Mesenchymal stem cell (in vitro differentiated cells and primary cell): ENCODE measurements around the gene NRAS.

Source experiments
- DNase-seq: peaks from one replicate; pipeline ENCODE4 v3.0.0-alpha.2; 2013
- H2AFZ ChIP-seq: one replicate; pipeline ENCODE4 v1.6.1; 2013; ENCODE audit warnings: low read depth, mild to moderate bottlenecking, control low read depth, inconsistent platforms, low read length, moderate library complexity
- H2AK5ac ChIP-seq: 2 replicates; pipeline ENCODE4 v1.6.1; 2013; ENCODE audit warnings: low read length, moderate library complexity, mild to moderate bottlenecking, inconsistent platforms; ENCODE audit not compliant: severe bottlenecking
- H2BK120ac ChIP-seq: one replicate; pipeline ENCODE4 v1.6.1; 2013; ENCODE audit warnings: low read depth, mild to moderate bottlenecking, inconsistent platforms, low read length, moderate library complexity
- H2BK12ac ChIP-seq, 2 experiments: one replicate each; pipeline ENCODE4 v1.6.1; 2013; ENCODE audit warnings: inconsistent platforms in 2 of 2, low read length in 2 of 2, mild to moderate bottlenecking in 2 of 2, moderate library complexity in 2 of 2, control low read depth in 1 of 2
- H2BK15ac ChIP-seq: one replicate; pipeline ENCODE4 v1.6.1; 2013; ENCODE audit warnings: mild to moderate bottlenecking, low read depth, inconsistent platforms; ENCODE audit not compliant: poor library complexity, severe bottlenecking
- H2BK5ac ChIP-seq: 2 replicates; pipeline ENCODE4 v1.6.1; 2013; ENCODE audit warnings: low read depth, mild to moderate bottlenecking, low read length, control low read depth, inconsistent platforms; ENCODE audit not compliant: poor library complexity, severe bottlenecking
- H3K14ac ChIP-seq, 2 experiments: one replicate each; pipeline ENCODE4 v1.6.1; 2013; ENCODE audit warnings: inconsistent platforms in 2 of 2, low read length in 2 of 2, control low read depth in 1 of 2, mild to moderate bottlenecking in 1 of 2, moderate library complexity in 1 of 2
- H3K18ac ChIP-seq, 2 experiments: one replicate each; pipeline ENCODE4 v1.6.1; 2013; ENCODE audit warnings: inconsistent platforms in 2 of 2, low read length in 2 of 2, control low read depth in 1 of 2, low read depth in 1 of 2, mild to moderate bottlenecking in 1 of 2
- H3K23ac ChIP-seq, 2 experiments: one replicate each; pipeline ENCODE4 v1.6.1; 2013; ENCODE audit warnings: inconsistent platforms in 2 of 2, low read length in 2 of 2, mild to moderate bottlenecking in 2 of 2, moderate library complexity in 2 of 2, control low read depth in 1 of 2
- H3K27ac ChIP-seq: 2 replicates; pipeline ENCODE4 v1.5.1; 2013; ENCODE audit warnings: mild to moderate bottlenecking, moderate library complexity, low read length, control low read depth, inconsistent platforms; ENCODE audit not compliant: poor library complexity, severe bottlenecking
- H3K27me3 ChIP-seq, 2 experiments: 2 replicates each; pipeline versions ENCODE4 v1.6.1 to v1.7.0; 2013; ENCODE audit warnings: low read length in 2 of 2, mild to moderate bottlenecking in 2 of 2, moderate library complexity in 2 of 2, control low read depth in 1 of 2, inconsistent platforms in 1 of 2; ENCODE audit not compliant: control insufficient read depth in 1 of 2, insufficient read depth in 1 of 2
- H3K36me3 ChIP-seq, 2 experiments: 2 replicates each; pipeline versions ENCODE4 v1.6.1 to v1.7.0; 2013; ENCODE audit warnings: low read length in 2 of 2, control low read depth in 1 of 2, inconsistent platforms in 1 of 2, low read depth in 1 of 2, mild to moderate bottlenecking in 1 of 2; ENCODE audit not compliant: insufficient read depth in 2 of 2, control insufficient read depth in 1 of 2
- H3K4ac ChIP-seq, 2 experiments: one replicate each; pipeline ENCODE4 v1.6.1; 2013; ENCODE audit warnings: inconsistent platforms in 2 of 2, low read length in 2 of 2, mild to moderate bottlenecking in 2 of 2, moderate library complexity in 2 of 2, control low read depth in 1 of 2, low read depth in 1 of 2
- H3K4me1 ChIP-seq: 2 replicates; pipeline ENCODE4 v1.6.1; 2013; ENCODE audit warnings: low read depth, low read length, control low read depth; ENCODE audit not compliant: control insufficient read depth, insufficient read depth
- H3K4me2 ChIP-seq: 2 replicates; pipeline ENCODE4 v1.6.1; 2013; ENCODE audit warnings: low read length, mild to moderate bottlenecking, inconsistent platforms; ENCODE audit not compliant: poor library complexity, severe bottlenecking
- H3K4me3 ChIP-seq, 2 experiments: 2 replicates each; pipeline versions ENCODE4 v1.5.1 to v1.7.0; 2013; ENCODE audit warnings: low read length in 2 of 2, mild to moderate bottlenecking in 2 of 2, control low read depth in 1 of 2, low read depth in 1 of 2; ENCODE audit not compliant: insufficient read depth in 1 of 2
- H3K79me1 ChIP-seq: replicated peaks from 2 replicates; pipeline ENCODE4 v1.6.1; 2013; ENCODE audit warnings: mild to moderate bottlenecking, control low read depth, low read length, inconsistent platforms; ENCODE audit not compliant: poor library complexity, severe bottlenecking
- H3K9ac ChIP-seq: 2 replicates; pipeline ENCODE4 v1.7.0; 2013; ENCODE audit warnings: mild to moderate bottlenecking, low read length, moderate library complexity
- H3K9me3 ChIP-seq: 2 replicates; pipeline ENCODE4 v1.7.0; 2013; ENCODE audit warnings: mild to moderate bottlenecking, low read length; ENCODE audit not compliant: control insufficient read depth
- H4K8ac ChIP-seq: one replicate; pipeline ENCODE4 v1.6.1; 2013; ENCODE audit warnings: inconsistent platforms, mild to moderate bottlenecking, low read length, moderate library complexity
- H4K91ac ChIP-seq: one replicate; pipeline ENCODE4 v1.6.1; 2013; ENCODE audit warnings: mild to moderate bottlenecking, low read length, inconsistent platforms
- WGBS: methylation state at CpG from one replicate; pipeline ENCODE4 v1.1.7; 2013; ENCODE audit warnings: mixed read lengths; 5-methylcytosine and 5-hydroxymethylcytosine counted together

The NRAS gene

DNA sequence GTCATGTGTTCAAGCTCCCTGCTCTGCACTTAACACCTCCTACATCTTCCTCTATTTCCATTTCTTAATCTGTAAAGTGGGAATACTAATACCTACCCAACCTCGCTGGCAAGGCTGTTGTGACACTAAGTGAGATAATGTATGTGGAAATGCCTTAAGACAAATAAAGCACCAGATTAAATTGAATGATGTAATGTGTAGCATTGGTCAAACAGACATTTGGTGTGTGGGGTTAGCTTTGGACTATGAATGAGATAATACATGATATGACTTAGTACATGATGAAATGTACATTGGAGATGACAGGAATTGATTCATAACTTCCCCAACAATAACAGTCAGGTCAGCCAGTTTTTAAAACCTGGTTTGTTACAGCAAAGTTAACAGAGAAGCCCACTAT lies 26.4 kb downstream of the NRAS start:
- WGBS: 92% methylated on average over 1 of the region's 1 CpG
- Histone ChIP-seq H3K9ac (no peak overlapping the region), H3K4me2 (no peak overlapping the region)

DNA sequence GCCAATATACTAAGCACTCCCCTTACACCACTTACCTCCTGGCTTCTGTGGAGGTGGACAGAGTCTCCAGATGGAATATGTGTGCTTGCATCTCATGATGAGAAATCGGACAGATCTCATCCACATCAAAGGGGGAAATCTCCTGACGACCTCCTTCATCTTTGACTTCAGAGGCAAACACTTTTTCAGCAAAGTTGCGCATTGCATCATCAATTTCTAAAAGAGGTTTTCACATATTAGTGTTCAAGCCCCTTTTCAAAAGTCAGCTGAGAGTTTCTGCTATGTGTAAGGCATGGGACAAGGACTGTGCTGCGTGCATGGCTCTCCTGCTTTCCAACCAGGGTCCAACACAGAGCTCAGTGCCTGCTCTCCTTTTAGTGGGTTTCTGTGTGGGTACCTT lies 28.0 kb downstream of the NRAS start:
- H3K27me3 ChIP-seq: peaks cover 49 to 57% of the 10 kb centered on the region in 2 experiments
- no peak overlapping the region for H3K27ac ChIP-seq
- H2AFZ ChIP-seq: no peak overlapping the region
- no peak overlapping the region for H2AK5ac ChIP-seq
- no peak overlapping the region for H3K4me3 ChIP-seq
- no peak overlapping the region for H3K9ac ChIP-seq
- H3K4ac ChIP-seq: no peak overlapping the region
- no peak overlapping the region for H2BK120ac ChIP-seq
- no peak overlapping the region for H4K91ac ChIP-seq
- H3K23ac ChIP-seq: no peak overlapping the region
- no peak overlapping the region for H3K4me2 ChIP-seq
- H4K8ac ChIP-seq: no peak overlapping the region
- no peaks in the 10 kb centered on the region for H3K4me1 ChIP-seq
- DNase-seq: no peak
- H3K36me3 ChIP-seq: no peaks in the 10 kb centered on the region
- WGBS: 72% methylated on average over 4 of the region's 4 CpGs
- H2BK15ac ChIP-seq: no peak overlapping the region
- H3K79me1 ChIP-seq: no peaks in the 10 kb centered on the region
- H2BK12ac ChIP-seq: no peak overlapping the region
- H3K18ac ChIP-seq: no peak overlapping the region
- no peaks in the 10 kb centered on the region for H3K9me3 ChIP-seq
- H3K14ac ChIP-seq: no peak overlapping the region
- no peak overlapping the region for H2BK5ac ChIP-seq

More for the DNA sequence above, 26.4 kb downstream of the NRAS start:
- H3K36me3 ChIP-seq: no peaks in the 10 kb centered on the region
- H3K27ac ChIP-seq: no peak overlapping the region
- H2BK12ac ChIP-seq: no peak overlapping the region
- H4K91ac ChIP-seq: no peak overlapping the region
- no peak overlapping the region for H3K18ac ChIP-seq
- H3K4me1 ChIP-seq: no peaks in the 10 kb centered on the region
- no peak overlapping the region for H3K4ac ChIP-seq
- no peak overlapping the region for H3K14ac ChIP-seq
- H3K27me3 ChIP-seq: peaks cover 36 to 44% of the 10 kb centered on the region in 2 experiments
- no peaks in the 10 kb centered on the region for H3K9me3 ChIP-seq
- no peak overlapping the region for H2BK120ac ChIP-seq
- H2AK5ac ChIP-seq: no peak overlapping the region
- no peak overlapping the region for H2AFZ ChIP-seq
- no peak overlapping the region for H3K23ac ChIP-seq
- no peak overlapping the region for H2BK15ac ChIP-seq
- H3K79me1 ChIP-seq: no peaks in the 10 kb centered on the region
- no peak overlapping the region for H3K4me3 ChIP-seq
- no peak for DNase-seq
- H4K8ac ChIP-seq: no peak overlapping the region
- H2BK5ac ChIP-seq: no peak overlapping the region

DNA sequence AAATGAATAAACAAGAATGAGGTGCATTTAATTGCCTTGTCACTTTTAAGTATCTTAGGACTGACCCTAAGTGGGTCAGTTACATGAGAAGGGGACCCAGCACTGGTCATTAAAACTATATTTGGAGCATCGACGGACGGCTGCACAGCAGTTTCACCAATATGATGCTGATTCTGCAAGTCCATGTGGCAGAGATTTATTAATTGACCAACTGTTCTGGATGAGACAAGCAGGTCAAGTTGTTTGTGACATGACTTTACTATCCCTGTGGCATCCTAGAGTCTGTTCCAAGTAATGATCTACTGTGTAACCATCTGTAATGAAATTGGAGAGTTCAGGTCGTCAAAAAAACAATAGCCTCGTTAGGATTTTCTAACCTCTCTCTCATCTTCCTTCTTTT lies 30.7 kb downstream of the NRAS start:
- no peak overlapping the region for H2BK12ac ChIP-seq
- WGBS: 96% methylated on average over 5 of the region's 5 CpGs
- H3K79me1 ChIP-seq: no peaks in the 10 kb centered on the region

DNA sequence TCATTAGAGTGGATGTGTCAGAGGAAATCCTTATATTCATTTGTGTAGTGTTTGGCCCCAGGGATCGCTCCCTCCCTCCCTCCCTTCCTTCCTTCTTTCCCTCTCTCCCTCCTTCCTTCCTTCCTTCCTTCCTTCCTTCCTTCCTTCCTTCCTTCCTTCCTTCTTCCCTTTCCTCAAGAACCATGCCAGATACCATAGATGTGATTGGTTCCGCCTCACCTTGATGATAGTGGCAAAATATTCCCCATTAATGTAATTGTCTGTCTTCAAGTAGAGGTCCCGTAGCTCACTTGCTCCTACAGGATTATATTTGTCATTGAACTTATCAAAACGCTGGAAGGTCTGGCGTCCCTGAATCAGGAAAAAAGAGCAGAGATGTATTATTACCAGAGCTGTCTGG lies 38.9 kb downstream of the NRAS start:
- Histone ChIP-seq H3K4ac (no peak overlapping the region), H3K4me2 (no peak overlapping the region), H3K9ac (no peak overlapping the region), H3K27me3 (peaks cover 31% of the 10 kb centered on the region in 2 experiments), H4K8ac (no peak overlapping the region), H3K79me1 (no peaks in the 10 kb centered on the region), H3K27ac (no peak overlapping the region), H3K9me3 (no peaks in the 10 kb centered on the region), H3K18ac (no peak overlapping the region), H4K91ac (no peak overlapping the region), H2BK12ac (no peak overlapping the region), H2AFZ (no peak overlapping the region), H2BK15ac (no peak overlapping the region), H2BK120ac (no peak overlapping the region), H2BK5ac (no peak overlapping the region), H3K14ac (no peak overlapping the region), H3K36me3 (no peaks in the 10 kb centered on the region), H2AK5ac (no peak overlapping the region), H3K4me3 (no peak overlapping the region), H3K23ac (no peak overlapping the region), H3K4me1 (no peaks in the 10 kb centered on the region)
- no peak for DNase-seq
- WGBS: 88% methylated on average over 5 of the region's 5 CpGs

More for the DNA sequence above, 30.7 kb downstream of the NRAS start:
- Histone ChIP-seq H4K8ac (no peak overlapping the region), H3K4ac (no peak overlapping the region), H3K14ac (no peak overlapping the region), H3K4me3 (no peak overlapping the region), H2BK15ac (no peak overlapping the region), H4K91ac (no peak overlapping the region), H2BK120ac (no peak overlapping the region), H3K23ac (no peak overlapping the region), H3K4me1 (no peaks in the 10 kb centered on the region), H3K27me3 (peaks cover 54 to 62% of the 10 kb centered on the region in 2 experiments), H2AFZ (no peak overlapping the region), H2BK5ac (no peak overlapping the region), H2AK5ac (no peak overlapping the region), H3K9ac (no peak overlapping the region), H3K36me3 (no peaks in the 10 kb centered on the region), H3K9me3 (no peaks in the 10 kb centered on the region), H3K27ac (no peak overlapping the region), H3K18ac (no peak overlapping the region), H3K4me2 (no peak overlapping the region)
- DNase-seq: no peak
